ENCODE data around the gene ZNF672.
A peak's percentile ranks its signal among the peaks of the same experiment; 100 is the strongest.
"Not testable (repeated sequence)": the region's sequence is repeated elsewhere in the genome, so short reads cannot be mapped to it uniquely, and the experiment has no call there.

The ZNF672 gene

GRCh38 chr1:248813546-248813945 lies 24.5 kb upstream of the ZNF672 start:
- no peak for DNase-seq

- DNase-seq: no peak
These were observed 23.7 kb upstream of the ZNF672 start for GRCh38 chr1:248814351-248814750.

GRCh38 chr1:248815407-248816034 lies 22.5 kb upstream of the ZNF672 start:
- no peak for DNase-seq

GRCh38 chr1:248816042-248816851 lies 21.8 kb upstream of the ZNF672 start:
- no peak for DNase-seq

- DNase-seq: no peak
These were observed 21.0 kb upstream of the ZNF672 start for GRCh38 chr1:248817065-248817464.

- DNase-seq: no peak
These were observed 19.3 kb upstream of the ZNF672 start for GRCh38 chr1:248818505-248819374.

- no peak for DNase-seq
These were observed 17.9 kb upstream of the ZNF672 start for GRCh38 chr1:248820041-248820585.

- peak; percentile 91 for DNase-seq
These were observed 16.9 kb upstream of the ZNF672 start for GRCh38 chr1:248821101-248821500.

- DNase-seq: no peak
These were observed 16.4 kb upstream of the ZNF672 start for GRCh38 chr1:248821641-248822040.

- no peak for DNase-seq
These were observed 15.6 kb upstream of the ZNF672 start for GRCh38 chr1:248822148-248823032.

- DNase-seq: peak; percentile 60
These were observed 14.5 kb upstream of the ZNF672 start for GRCh38 chr1:248823517-248824001.

- DNase-seq: no peak
These were observed 13.7 kb upstream of the ZNF672 start for GRCh38 chr1:248824301-248824700.

- DNase-seq: no peak
These were observed 13.3 kb upstream of the ZNF672 start for GRCh38 chr1:248824701-248825100.

GRCh38 chr1:248825136-248825535 lies 12.9 kb upstream of the ZNF672 start:
- DNase-seq: peak; percentile 22

- no peak for DNase-seq
These were observed 12.5 kb upstream of the ZNF672 start for GRCh38 chr1:248825573-248825908.

- DNase-seq: peak; percentile 96
These were observed 11.9 kb upstream of the ZNF672 start, which contains the start of gene SH3BP5L for GRCh38 chr1:248825909-248826760. SH3BP5L (minus strand) TSS chr1:248825915; CDS start chr1:248824935, 980 bp downstream.

- peak; percentile 38 for DNase-seq
These were observed 9.2 kb upstream of the ZNF672 start for GRCh38 chr1:248828845-248829244.

- DNase-seq: not testable (repeated sequence)
These were observed 7.4 kb upstream of the ZNF672 start for GRCh38 chr1:248830718-248831017.

- DNase-seq: no peak
These were observed 6.2 kb upstream of the ZNF672 start for GRCh38 chr1:248831842-248832241.

- DNase-seq: no peak
These were observed 3.6 kb upstream of the ZNF672 start for GRCh38 chr1:248834343-248834940.
